Measurements from ENCODE around the gene ANKDD1B.

DNA sequence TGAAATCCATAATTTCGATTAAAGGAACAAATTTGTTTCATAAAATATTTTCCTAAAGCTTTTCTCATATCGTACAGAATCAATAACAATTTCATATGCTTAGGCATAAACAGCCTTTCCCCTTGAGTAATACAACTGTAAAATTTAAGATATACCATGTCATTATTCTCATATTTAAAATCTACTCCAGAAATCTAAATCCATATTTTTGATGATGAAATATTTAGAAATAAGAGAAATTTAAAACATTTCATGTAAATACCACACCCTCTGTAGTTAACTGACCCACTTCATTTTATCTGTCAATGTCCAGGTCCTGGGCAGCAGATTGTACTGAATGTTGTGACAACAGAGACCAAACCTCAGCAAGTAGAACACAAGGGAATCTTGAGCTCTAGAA is 100.8 kb downstream of the ANKDD1B start:
- TF ChIP-seq RAD21 (IDR thresholded peaks at IDR 0.05 in 1 of 2, conservative IDR thresholded peaks at IDR 0.05 in 1 of 2; ENCODE audit: low read depth in 2 of 2, low read length in 2 of 2) (no peak), EZH2 (IDR thresholded peaks at IDR 0.05; ENCODE audit: low read depth, low read length, severe bottlenecking) (no peak), MAFK (IDR thresholded peaks at IDR 0.05; ENCODE audit: low read depth, low read length) (no peak), GABPA (IDR thresholded peaks at IDR 0.05; ENCODE audit: borderline replicate concordance, insufficient read depth, low read length) (no peak), EP300 (IDR thresholded peaks at IDR 0.05; ENCODE audit: borderline replicate concordance in 1 of 2, low read depth in 2 of 2, low read length in 2 of 2) (no peak), POLR2A (IDR thresholded peaks at IDR 0.05; ENCODE audit: control extremely low read depth in 1 of 2, low read depth in 2 of 2, low read length in 2 of 2) (no peak), ASH2L (IDR thresholded peaks at IDR 0.05; ENCODE audit: low read length) (no peak), SRF (IDR thresholded peaks at IDR 0.05; ENCODE audit: low read depth, low read length) (no peak), MAX (IDR thresholded peaks at IDR 0.05) (no peak), CHD2 (IDR thresholded peaks at IDR 0.05; ENCODE audit: low read length) (no peak)
- TF ChIP-seq, protein P1, sequence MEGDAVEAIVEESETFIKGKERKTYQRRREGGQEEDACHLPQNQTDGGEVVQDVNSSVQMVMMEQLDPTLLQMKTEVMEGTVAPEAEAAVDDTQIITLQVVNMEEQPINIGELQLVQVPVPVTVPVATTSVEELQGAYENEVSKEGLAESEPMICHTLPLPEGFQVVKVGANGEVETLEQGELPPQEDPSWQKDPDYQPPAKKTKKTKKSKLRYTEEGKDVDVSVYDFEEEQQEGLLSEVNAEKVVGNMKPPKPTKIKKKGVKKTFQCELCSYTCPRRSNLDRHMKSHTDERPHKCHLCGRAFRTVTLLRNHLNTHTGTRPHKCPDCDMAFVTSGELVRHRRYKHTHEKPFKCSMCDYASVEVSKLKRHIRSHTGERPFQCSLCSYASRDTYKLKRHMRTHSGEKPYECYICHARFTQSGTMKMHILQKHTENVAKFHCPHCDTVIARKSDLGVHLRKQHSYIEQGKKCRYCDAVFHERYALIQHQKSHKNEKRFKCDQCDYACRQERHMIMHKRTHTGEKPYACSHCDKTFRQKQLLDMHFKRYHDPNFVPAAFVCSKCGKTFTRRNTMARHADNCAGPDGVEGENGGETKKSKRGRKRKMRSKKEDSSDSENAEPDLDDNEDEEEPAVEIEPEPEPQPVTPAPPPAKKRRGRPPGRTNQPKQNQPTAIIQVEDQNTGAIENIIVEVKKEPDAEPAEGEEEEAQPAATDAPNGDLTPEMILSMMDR (IDR thresholded peaks at IDR 0.05; ENCODE audit: control extremely low read depth in 1 of 3, insufficient read depth in 1 of 3, low read depth in 1 of 3, low read length in 3 of 3): no peak
- TF ChIP-seq, protein P2, sequence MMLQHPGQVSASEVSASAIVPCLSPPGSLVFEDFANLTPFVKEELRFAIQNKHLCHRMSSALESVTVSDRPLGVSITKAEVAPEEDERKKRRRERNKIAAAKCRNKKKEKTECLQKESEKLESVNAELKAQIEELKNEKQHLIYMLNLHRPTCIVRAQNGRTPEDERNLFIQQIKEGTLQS (IDR thresholded peaks at IDR 0.05; ENCODE audit: insufficient read depth, low read depth, low read length): no peak

All from H1 (cell line).